CD14-positive monocyte (primary cell): ENCODE results near the gene BCL2L12. TPM values are rescaled to one million over a fixed set of nuclear protein-coding genes. Genes with fewer than 3 reads are reported as not detected.

Experiments used
- DNase-seq, 3 donors: peaks; one replicate each; pipeline ENCODE4 v3.0.0-alpha.2; 2011 to 2022
- H2AFZ ChIP-seq: 2 replicates; pipeline ENCODE4 v1.6.0; 2012; ENCODE audit warnings: mild to moderate bottlenecking, low read depth, low read length, inconsistent platforms; ENCODE audit not compliant: insufficient read depth, poor library complexity, severe bottlenecking
- H3K27ac ChIP-seq, 2 donors: 1 replicate in 1 of 2; 2 replicates in 1 of 2; pipeline ENCODE4 v1.5.1; 2012 to 2013; ENCODE audit warnings: low read length in 2 of 2, control low read depth in 1 of 2, inconsistent platforms in 1 of 2, low read depth in 1 of 2, mild to moderate bottlenecking in 1 of 2
- H3K27me3 ChIP-seq, 2 donors: one replicate each; pipeline versions ENCODE4 v1.6.0 to v1.6.1; 2011 to 2013; ENCODE audit warnings: low read length in 2 of 2; ENCODE audit not compliant: control insufficient read depth in 2 of 2, insufficient read depth in 2 of 2
- H3K36me3 ChIP-seq, 2 donors: replicated peaks in 1 of 2; 1 replicate in 1 of 2; 2 replicates in 1 of 2; pipeline versions ENCODE4 v1.5.1 to v1.6.1; 2012 to 2013; ENCODE audit warnings: low read length in 2 of 2, control low read depth in 1 of 2, inconsistent platforms in 1 of 2, mild to moderate bottlenecking in 1 of 2; ENCODE audit not compliant: insufficient read depth in 2 of 2, control insufficient read depth in 1 of 2
- H3K4me1 ChIP-seq, 2 donors: 1 replicate in 1 of 2; 2 replicates in 1 of 2; pipeline versions ENCODE4 v1.5.1 to v1.6.1; 2012 to 2013; ENCODE audit warnings: low read length in 2 of 2, control low read depth in 1 of 2, inconsistent platforms in 1 of 2, mild to moderate bottlenecking in 1 of 2, moderate library complexity in 1 of 2; ENCODE audit not compliant: insufficient read depth in 2 of 2, control insufficient read depth in 1 of 2
- H3K4me2 ChIP-seq: replicated peaks from 2 replicates; pipeline ENCODE3; 2012; ENCODE audit warnings: low read length, moderate library complexity, mild to moderate bottlenecking; ENCODE audit not compliant: poor library complexity, severe bottlenecking; ENCODE audit errors: extremely low read depth
- H3K4me3 ChIP-seq, 3 experiments: fragments of 200-600 bp in 1 of 3; sonication (generic) in 1 of 3; replicated peaks in 1 of 3; 1 replicate in 2 of 3; 2 replicates in 1 of 3; pipeline ENCODE4 v1.5.1; 2011 to 2013; ENCODE audit warnings: low read length in 3 of 3, mild to moderate bottlenecking in 3 of 3, control low read depth in 2 of 3, low read depth in 2 of 3, inconsistent platforms in 1 of 3, moderate library complexity in 1 of 3
- H3K79me2 ChIP-seq: 2 replicates; pipeline ENCODE4 v1.6.0; 2012; ENCODE audit warnings: mild to moderate bottlenecking, control low read depth, inconsistent platforms, low read length, moderate library complexity; ENCODE audit not compliant: insufficient read depth
- H3K9ac ChIP-seq: 2 replicates; pipeline ENCODE4 v1.6.0; 2017; ENCODE audit warnings: low read length, mild to moderate bottlenecking; ENCODE audit not compliant: insufficient read depth, poor library complexity, severe bottlenecking
- H3K9me3 ChIP-seq, 2 donors: replicated peaks in 1 of 2; 1 replicate in 1 of 2; 2 replicates in 1 of 2; pipeline versions ENCODE4 v1.5.1 to v1.6.1; 2012 to 2013; ENCODE audit warnings: low read length in 2 of 2, control low read depth in 1 of 2; ENCODE audit not compliant: control insufficient read depth in 1 of 2, insufficient read depth in 1 of 2
- H4K20me1 ChIP-seq: 2 replicates; pipeline ENCODE4 v1.6.0; 2012; ENCODE audit warnings: mild to moderate bottlenecking, low read length, control low read depth, moderate library complexity; ENCODE audit not compliant: insufficient read depth
- H3K27ac Mint-ChIP-seq, 7 donors: one replicate each; pipeline ENCODE4 v1.8.0; 2020; ENCODE audit warnings: mild to moderate bottlenecking in 7 of 7, mixed read lengths in 7 of 7, moderate library complexity in 6 of 7, inconsistent platforms in 2 of 7
- H3K27me3 Mint-ChIP-seq, 3 donors: one replicate each; pipeline ENCODE4 v1.8.0; 2021 to 2022; ENCODE audit warnings: low read depth in 3 of 3, mild to moderate bottlenecking in 3 of 3, mixed read lengths in 3 of 3, moderate library complexity in 3 of 3, inconsistent platforms in 1 of 3
- H3K36me3 Mint-ChIP-seq, 2 donors: one replicate each; pipeline ENCODE4 v1.8.0; 2020; ENCODE audit warnings: mixed read lengths in 2 of 2, inconsistent platforms in 1 of 2, mild to moderate bottlenecking in 1 of 2
- H3K4me1 Mint-ChIP-seq: one replicate; pipeline ENCODE4 v1.8.0; 2020; ENCODE audit warnings: mild to moderate bottlenecking, mixed read lengths
- H3K4me3 Mint-ChIP-seq, 2 donors: one replicate each; pipeline ENCODE4 v1.8.0; 2020; ENCODE audit warnings: mild to moderate bottlenecking in 2 of 2, mixed read lengths in 2 of 2, moderate library complexity in 1 of 2
- H3K9me3 Mint-ChIP-seq, 7 donors: one replicate each; pipeline ENCODE4 v1.8.0; 2020 to 2022; ENCODE audit warnings: mixed read lengths in 7 of 7, mild to moderate bottlenecking in 6 of 7, moderate library complexity in 6 of 7, inconsistent platforms in 2 of 7
- WGBS: methylation state at CpG from one replicate; pipeline ENCODE4 v1.1.5; 2013; ENCODE audit warnings: missing lambda C conversion rate; ENCODE audit not compliant: insufficient coverage; 5-methylcytosine and 5-hydroxymethylcytosine counted together
- intact Hi-C, 2 donors: fragments of 100-400 bp; cut with micrococcal nuclease; formaldehyde crosslinking; loops; one replicate each; pipeline versions ENCODE4 v1.15.0 to v1.15.1; 2023
- polyA plus RNA-seq, 3 donors: library from polyadenylated mRNA; depleted of rRNA in 1 of 3; unstranded in 2 of 3; stranded (reverse) in 1 of 3; fragments of 300-500 nt in 2 of 3; fragments of >200 nt in 1 of 3; fragmentation: Illumina TruSeq in 2 of 3; gene quantifications; 1 replicate in 2 of 3; 2 replicates in 1 of 3; pipeline ENCODE4 v1.2.3, GENCODE V29; 2012 to 2021
- TF ChIP-seq, protein P1 (sequence below): fragments of 200-600 bp; IDR thresholded peaks from one replicate; pipeline ENCODE4 v1.8.0; 2022; ENCODE audit warnings: antibody characterized with exemption, mild to moderate bottlenecking

Gene BCL2L12
- polyA plus RNA-seq, 3 donors = 5.7 to 10.3 (median 8.6) TPM

GRCh38 chr19:49646586-49646985 lies 19.1 kb upstream of the BCL2L12 start:
- no peak for DNase-seq
- Histone ChIP-seq H3K9me3 (no peaks in the 10 kb centered on the region), H2AFZ (no peak overlapping the region), H3K4me1 (peaks cover 13 to 17% of the 10 kb centered on the region in 2 donors), H3K9ac (no peak overlapping the region), H3K27ac (no peak overlapping the region), H3K36me3 (peaks cover 51 to 70% of the 10 kb centered on the region in 2 donors), H3K79me2 (peaks cover 49% of the 10 kb centered on the region), H3K4me2 (no peak overlapping the region), H4K20me1 (peaks cover 55% of the 10 kb centered on the region), H3K27me3 (no peaks in the 10 kb centered on the region), H3K4me3 (no peak overlapping the region)
- intact Hi-C loops = no loop called here
- H3K4me3 Mint-ChIP-seq = no peak overlapping the region
- peak overlapping the region in 2 of 7 donors; percentile 3 to 69 for H3K27ac Mint-ChIP-seq
- WGBS = 100% methylated on average over 16 of the region's 17 CpGs
- peaks cover 0 to 2% (median 0%) of the 10 kb centered on the region in 7 donors for H3K9me3 Mint-ChIP-seq
- H3K27me3 Mint-ChIP-seq = peaks cover 0 to 2% (median 0%) of the 10 kb centered on the region in 3 donors
- H3K36me3 Mint-ChIP-seq = peaks cover 42 to 68% of the 10 kb centered on the region in 2 donors
- peaks cover 19% of the 10 kb centered on the region for H3K4me1 Mint-ChIP-seq
- TF ChIP-seq, protein P1, sequence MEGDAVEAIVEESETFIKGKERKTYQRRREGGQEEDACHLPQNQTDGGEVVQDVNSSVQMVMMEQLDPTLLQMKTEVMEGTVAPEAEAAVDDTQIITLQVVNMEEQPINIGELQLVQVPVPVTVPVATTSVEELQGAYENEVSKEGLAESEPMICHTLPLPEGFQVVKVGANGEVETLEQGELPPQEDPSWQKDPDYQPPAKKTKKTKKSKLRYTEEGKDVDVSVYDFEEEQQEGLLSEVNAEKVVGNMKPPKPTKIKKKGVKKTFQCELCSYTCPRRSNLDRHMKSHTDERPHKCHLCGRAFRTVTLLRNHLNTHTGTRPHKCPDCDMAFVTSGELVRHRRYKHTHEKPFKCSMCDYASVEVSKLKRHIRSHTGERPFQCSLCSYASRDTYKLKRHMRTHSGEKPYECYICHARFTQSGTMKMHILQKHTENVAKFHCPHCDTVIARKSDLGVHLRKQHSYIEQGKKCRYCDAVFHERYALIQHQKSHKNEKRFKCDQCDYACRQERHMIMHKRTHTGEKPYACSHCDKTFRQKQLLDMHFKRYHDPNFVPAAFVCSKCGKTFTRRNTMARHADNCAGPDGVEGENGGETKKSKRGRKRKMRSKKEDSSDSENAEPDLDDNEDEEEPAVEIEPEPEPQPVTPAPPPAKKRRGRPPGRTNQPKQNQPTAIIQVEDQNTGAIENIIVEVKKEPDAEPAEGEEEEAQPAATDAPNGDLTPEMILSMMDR = no peak

DNA sequence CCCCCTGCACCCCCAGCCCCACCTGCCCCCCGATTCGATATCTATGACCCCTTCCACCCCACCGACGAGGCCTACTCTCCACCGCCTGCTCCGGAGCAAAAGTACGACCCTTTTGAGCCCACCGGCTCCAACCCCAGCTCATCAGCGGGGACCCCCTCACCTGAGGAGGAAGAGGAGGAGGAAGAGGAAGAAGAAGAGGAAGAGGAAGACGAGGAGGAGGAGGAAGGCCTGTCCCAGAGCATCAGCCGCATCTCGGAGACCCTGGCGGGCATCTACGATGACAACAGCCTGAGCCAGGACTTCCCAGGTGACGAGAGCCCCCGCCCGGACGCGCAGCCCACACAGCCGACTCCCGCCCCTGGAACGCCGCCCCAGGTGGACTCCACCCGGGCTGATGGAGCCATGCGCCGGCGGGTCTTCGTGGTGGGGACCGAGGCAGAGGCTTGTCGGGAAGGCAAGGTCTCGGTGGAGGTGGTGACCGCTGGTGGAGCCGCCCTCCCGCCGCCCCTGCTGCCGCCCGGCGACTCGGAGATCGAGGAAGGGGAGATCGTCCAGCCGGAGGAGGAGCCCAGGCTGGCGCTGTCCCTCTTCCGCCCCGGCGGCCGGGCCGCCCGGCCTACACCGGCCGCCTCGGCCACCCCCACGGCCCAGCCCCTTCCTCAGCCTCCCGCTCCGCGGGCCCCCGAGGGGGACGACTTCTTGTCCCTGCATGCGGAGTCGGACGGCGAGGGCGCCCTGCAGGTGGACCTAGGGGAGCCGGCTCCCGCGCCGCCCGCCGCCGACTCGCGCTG lies 14.5 kb upstream of the BCL2L12 start:
- Histone ChIP-seq H4K20me1 (peaks cover 53% of the 10 kb centered on the region), H3K27ac (no peak overlapping the region), H3K4me3 (no peak overlapping the region), H3K9ac (no peak overlapping the region), H3K79me2 (peaks cover 12% of the 10 kb centered on the region), H3K36me3 (peaks cover 79 to 91% of the 10 kb centered on the region in 2 donors), H3K4me1 (no peaks in the 10 kb centered on the region), H2AFZ (no peak overlapping the region), H3K27me3 (no peaks in the 10 kb centered on the region), H3K4me2 (no peak overlapping the region), H3K9me3 (no peaks in the 10 kb centered on the region)
- intact Hi-C loops = no loop called here
- H3K4me3 Mint-ChIP-seq = no peak overlapping the region
- H3K27me3 Mint-ChIP-seq = peaks cover 0 to 2% (median 1%) of the 10 kb centered on the region in 3 donors
- no peaks in the 10 kb centered on the region for H3K4me1 Mint-ChIP-seq
- peaks cover 0 to 4% (median 0%) of the 10 kb centered on the region in 7 donors for H3K9me3 Mint-ChIP-seq
- H3K27ac Mint-ChIP-seq = peak overlapping the region in 1 of 7 donors; percentile 51
- DNase-seq = no peak
- 97% methylated on average over 52 of the region's 72 CpGs for WGBS
- H3K36me3 Mint-ChIP-seq = peaks cover 64 to 86% of the 10 kb centered on the region in 2 donors
- TF ChIP-seq, protein P1 = no peak
